GM11168 (cell line): Measurements from ENCODE around the gene CASZ1.

Source experiments
- in situ Hi-C: fragments of 300-500 bp; cut with MboI; formaldehyde crosslinking; loops from one replicate; pipeline ENCODE4 v1.12.0; 2022; ENCODE audit warnings: low sequenced_read_pairs; ENCODE audit not compliant: unreplicated experiment

The CASZ1 gene

DNA sequence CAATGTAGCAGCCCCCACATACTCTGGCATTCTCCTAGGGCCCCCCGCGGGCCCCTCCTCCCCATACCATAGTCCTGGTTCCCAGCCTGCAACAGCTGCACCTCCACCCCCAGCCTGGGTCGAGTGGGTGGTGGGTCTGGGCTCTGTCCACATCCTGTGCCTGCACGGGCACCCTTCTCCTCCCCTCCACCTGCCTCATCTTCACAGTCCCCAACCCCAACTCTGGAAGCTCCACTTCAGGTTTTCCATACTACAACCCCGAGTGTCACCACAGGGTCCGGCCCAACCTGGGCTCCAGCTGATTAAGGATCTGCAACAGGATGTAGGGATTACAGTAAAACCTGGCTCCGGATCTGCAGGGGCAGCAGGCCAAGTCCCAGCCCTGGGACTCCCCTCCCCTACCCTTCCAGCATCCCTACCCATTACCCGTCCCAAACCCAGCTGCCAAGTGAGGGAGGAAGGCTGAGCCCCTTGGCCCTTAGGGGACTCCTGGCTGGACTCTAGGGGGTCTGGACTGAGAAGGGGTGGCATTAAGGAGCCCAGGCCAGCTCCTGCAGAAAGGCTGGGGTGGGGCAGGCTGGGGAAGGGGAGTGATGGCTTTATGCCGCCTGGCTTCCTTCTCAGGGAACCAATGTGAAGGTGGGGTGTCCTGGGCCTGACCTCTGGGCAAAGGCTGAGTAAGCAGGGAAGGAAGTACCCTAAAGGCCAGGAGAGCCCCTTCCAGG, 116.8 kb downstream of the CASZ1 start:
- in situ Hi-C loops, result no loop called here

DNA sequence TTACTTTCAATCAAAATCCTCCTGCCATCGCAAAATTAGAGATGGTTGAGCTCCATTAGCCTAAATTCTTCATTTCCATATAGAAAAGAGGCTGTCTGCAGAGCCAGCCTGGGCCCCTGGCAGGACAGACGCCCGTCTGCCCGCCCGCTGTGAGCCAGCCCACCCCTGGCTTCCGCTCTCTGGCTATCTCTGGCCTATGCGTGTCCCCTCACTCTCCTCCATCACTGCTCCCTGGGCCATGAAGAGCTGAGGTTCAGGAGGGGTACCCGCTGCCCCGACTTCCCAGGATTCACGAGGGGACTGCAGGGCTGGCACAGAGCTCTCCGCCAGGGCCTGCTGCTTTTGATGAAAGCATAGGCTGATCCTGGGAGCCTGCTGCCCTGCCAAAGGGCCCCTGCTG, 117.6 kb downstream of the CASZ1 start:
- in situ Hi-C loops, result no loop called here

DNA sequence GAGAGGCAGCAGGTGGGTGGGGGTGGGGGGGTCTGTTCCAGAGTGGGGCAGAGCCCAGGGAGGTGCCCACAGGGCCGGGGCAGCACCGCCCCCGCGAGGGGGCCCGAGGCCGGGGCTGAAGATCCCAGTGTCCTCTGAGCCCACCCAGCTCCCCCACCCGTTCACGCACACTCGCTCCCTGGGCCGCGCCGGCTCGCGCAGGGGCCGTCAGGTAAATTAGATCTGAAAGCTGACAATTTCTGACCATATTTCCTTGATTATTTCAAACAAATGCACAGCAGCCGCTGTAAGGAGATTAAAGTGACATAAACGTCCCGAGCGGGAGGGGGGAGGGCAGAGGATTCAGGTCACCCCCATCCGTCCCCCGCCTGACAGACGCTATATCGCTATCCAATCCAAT, 118.0 kb downstream of the CASZ1 start:
- in situ Hi-C loops, result no loop called here

GRCh38 chr1:10677491-10678391, 118.7 kb downstream of the CASZ1 start:
- in situ Hi-C loops, result no loop called here

DNA sequence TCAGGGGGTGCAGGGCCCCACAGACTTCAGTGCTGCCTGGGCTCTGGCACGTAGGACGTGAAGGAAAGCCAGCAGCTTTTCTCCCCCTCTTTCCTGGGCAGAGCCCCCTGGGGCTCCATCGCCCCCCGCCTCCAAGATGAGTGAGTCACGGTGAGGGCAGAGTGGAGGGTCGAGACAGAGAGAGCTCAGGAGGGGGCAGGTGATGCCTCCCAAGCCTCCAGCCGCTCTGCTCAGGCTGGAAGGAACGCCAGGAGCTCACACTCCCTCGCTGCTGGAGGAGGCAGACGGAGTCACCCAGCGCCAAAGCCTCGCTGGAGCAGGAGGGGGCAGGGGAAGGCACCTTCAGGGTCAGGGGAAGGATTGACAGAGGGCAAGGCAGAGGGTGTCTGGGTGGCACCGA, 119.5 kb downstream of the CASZ1 start:
- in situ Hi-C loops, result no loop called here

- in situ Hi-C loops, result no loop called here
These were observed 120.6 kb downstream of the CASZ1 start for GRCh38 chr1:10675813-10676212.

- in situ Hi-C loops, result no loop called here
These were observed 121.5 kb downstream of the CASZ1 start for GRCh38 chr1:10674700-10675609.

DNA sequence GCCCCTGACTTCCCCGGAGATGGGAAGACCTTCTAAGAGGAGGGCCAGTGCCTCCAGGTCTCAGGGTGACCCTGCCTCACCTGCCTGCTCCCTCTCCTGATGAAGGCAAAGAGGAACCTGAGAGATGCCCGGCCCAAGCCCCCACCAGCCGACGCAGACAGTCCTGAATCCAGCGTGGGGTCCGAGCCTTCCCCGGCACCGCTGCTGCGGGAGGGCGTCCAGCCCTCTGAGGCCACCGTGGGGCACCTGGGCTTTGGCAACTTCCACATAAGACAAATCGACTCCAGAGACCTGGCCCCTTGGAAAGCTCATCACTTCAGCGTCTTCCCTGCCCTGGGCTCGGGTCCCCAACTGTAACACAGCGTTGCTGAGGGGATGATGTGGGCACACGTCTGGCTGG, 122.2 kb downstream of the CASZ1 start:
- in situ Hi-C loops, result no loop called here

GRCh38 chr1:10673109-10673711, 123.2 kb downstream of the CASZ1 start:
- in situ Hi-C loops, result no loop called here

- in situ Hi-C loops, result no loop called here
These were observed 123.9 kb downstream of the CASZ1 start for GRCh38 chr1:10672343-10673050.

GRCh38 chr1:10671622-10672342, 124.7 kb downstream of the CASZ1 start:
- in situ Hi-C loops, result no loop called here

GRCh38 chr1:10671090-10671489, 125.4 kb downstream of the CASZ1 start:
- in situ Hi-C loops, result no loop called here

GRCh38 chr1:10670190-10670589, 126.3 kb downstream of the CASZ1 start:
- in situ Hi-C loops, result no loop called here

- in situ Hi-C loops, result no loop called here
These were observed 126.9 kb downstream of the CASZ1 start for GRCh38 chr1:10669570-10669969.

GRCh38 chr1:10667861-10668761, 128.3 kb downstream of the CASZ1 start:
- in situ Hi-C loops, result no loop called here

- in situ Hi-C loops, result no loop called here
These were observed 130.3 kb downstream of the CASZ1 start for GRCh38 chr1:10665930-10666850.

- in situ Hi-C loops, result no loop called here
These were observed 131.2 kb downstream of the CASZ1 start for GRCh38 chr1:10665226-10665625.
